Stimulated activated CD4-positive, alpha-beta T cell treated with anti-CD3 and anti-CD28 coated beads, Interleukin-1b, Interleukin-23, amount 100 ng/mL, for 4 hours (primary cell): ENCODE measurements around the gene PEX14.

ENCODE experiments used
- DNase-seq, 2 donors: peaks; one replicate each; pipeline ENCODE4 v3.0.0-alpha.2; 2020; ENCODE audit warnings: low read depth in 2 of 2

PEX14 gene

GRCh38 chr1:10678852-10679251 is 204.1 kb downstream of the PEX14 start:
- DNase-seq, result no peak

GRCh38 chr1:10679496-10680220 is 204.9 kb downstream of the PEX14 start:
- no peak for DNase-seq
